Measurements from ENCODE around the gene EPHA2. TPM values are rescaled to one million over a fixed set of nuclear protein-coding genes. Genes with fewer than 3 reads are reported as not detected.

Gene EPHA2
- total and polyA plus RNA-seq, 12 donors: 7.8 to 25.1 (median 11.3) TPM

DNA sequence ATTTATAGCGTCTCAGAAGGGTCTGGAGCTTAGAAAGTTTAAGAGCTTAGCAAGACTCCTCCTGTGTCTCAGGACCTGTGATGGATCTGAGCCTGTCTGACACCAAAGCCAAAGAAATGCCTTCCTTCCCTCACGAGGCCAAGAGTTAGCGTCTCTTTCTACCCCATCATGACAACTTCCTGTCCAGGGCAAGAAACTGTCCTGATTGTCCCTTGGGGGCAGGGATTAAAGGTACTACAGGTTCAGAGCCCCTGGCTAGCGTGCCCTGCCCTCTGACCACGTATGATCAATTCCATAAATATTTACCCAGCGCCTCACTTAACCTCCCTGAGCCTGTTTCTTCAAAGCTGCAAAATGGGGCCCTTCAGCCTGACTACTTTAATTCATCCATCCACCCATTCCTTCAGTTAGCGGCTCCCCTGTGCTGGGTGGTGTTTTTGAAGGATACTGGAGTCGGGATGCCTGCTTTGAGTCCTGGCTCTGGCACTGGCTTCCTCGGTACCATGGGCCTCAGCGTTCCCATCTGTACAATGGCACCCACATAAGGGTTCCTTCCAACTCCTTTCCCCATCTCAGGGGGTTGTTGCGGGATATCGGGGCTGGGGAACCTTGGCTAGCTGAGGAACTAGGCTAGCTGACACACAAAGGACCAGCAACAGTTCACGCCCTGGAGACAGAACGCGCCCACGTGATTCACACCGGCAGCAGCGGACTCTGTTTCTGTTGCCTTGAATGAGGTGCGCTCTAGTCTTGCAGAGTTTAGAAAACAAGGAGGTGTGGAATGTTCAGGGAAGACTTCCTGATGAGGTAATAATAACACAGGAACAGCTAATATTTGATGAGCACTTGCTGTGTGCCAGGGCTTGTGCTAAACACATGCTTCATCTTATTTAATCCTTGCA is 23.0 kb upstream of the EPHA2 start:
- peaks cover 29 to 68% (median 56%) of the 10 kb centered on the region in 9 donors for H3K4me1 ChIP-seq

GRCh38 chr1:16177306-16177705 is 21.4 kb upstream of the EPHA2 start:
- no peaks in the 10 kb centered on the region for H3K36me3 ChIP-seq
- H3K27ac ChIP-seq: peak overlapping the region in 7 of 10 donors; percentile 81 to 91 (median 86)
- TF ChIP-seq, protein P1, sequence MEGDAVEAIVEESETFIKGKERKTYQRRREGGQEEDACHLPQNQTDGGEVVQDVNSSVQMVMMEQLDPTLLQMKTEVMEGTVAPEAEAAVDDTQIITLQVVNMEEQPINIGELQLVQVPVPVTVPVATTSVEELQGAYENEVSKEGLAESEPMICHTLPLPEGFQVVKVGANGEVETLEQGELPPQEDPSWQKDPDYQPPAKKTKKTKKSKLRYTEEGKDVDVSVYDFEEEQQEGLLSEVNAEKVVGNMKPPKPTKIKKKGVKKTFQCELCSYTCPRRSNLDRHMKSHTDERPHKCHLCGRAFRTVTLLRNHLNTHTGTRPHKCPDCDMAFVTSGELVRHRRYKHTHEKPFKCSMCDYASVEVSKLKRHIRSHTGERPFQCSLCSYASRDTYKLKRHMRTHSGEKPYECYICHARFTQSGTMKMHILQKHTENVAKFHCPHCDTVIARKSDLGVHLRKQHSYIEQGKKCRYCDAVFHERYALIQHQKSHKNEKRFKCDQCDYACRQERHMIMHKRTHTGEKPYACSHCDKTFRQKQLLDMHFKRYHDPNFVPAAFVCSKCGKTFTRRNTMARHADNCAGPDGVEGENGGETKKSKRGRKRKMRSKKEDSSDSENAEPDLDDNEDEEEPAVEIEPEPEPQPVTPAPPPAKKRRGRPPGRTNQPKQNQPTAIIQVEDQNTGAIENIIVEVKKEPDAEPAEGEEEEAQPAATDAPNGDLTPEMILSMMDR (IDR thresholded peaks at IDR 0.05): no peak
- peaks cover 29 to 71% (median 55%) of the 10 kb centered on the region in 9 donors for H3K4me1 ChIP-seq
- no peaks in the 10 kb centered on the region for H3K9me3 ChIP-seq
- WGBS, 2 donors: 96 to 97% methylated on average over 4 of the region's 4 CpGs
- intact Hi-C loops (cut with DNase I): no loop called here
- DNase-seq: no peak
- H3K4me3 ChIP-seq: no peak overlapping the region
- ATAC-seq: no peak
- no peaks in the 10 kb centered on the region for H3K27me3 ChIP-seq

More for the DNA sequence above, 23.0 kb upstream of the EPHA2 start:
- Histone ChIP-seq H3K9me3 (no peaks in the 10 kb centered on the region), H3K36me3 (no peaks in the 10 kb centered on the region), H3K27ac (no peak overlapping the region), H3K27me3 (no peaks in the 10 kb centered on the region), H3K4me3 (no peak overlapping the region)
- TF ChIP-seq, protein P1 (IDR thresholded peaks at IDR 0.05): no peak
- 86 to 88% methylated on average over 19 of the region's 19 CpGs for WGBS, 2 donors
- intact Hi-C loops (cut with DNase I): no loop called here
- DNase-seq: no peak
- ATAC-seq: no peak

DNA sequence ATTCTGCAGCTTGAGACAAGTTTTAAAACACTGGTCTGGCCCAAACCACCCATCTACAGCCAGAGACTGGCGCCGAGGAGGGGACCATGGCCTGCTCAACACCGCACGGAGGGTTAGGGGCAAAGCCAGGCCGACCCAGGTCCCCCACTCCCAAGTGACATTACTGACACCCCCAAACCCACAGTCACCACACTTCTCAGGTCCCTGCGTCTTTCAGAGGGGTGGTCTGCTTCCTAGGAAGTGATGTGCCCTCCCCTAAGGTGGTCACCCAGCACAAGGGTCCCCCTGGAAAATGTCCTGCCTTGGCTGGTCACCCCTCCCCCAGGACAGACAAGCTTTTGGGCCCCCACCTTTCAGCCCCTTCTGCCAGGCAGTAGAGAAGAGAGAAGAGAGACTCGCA is 20.8 kb upstream of the EPHA2 start:
- Histone ChIP-seq H3K27ac (peak overlapping the region; percentile 48 to 91 (median 84)), H3K9me3 (no peaks in the 10 kb centered on the region), H3K36me3 (no peaks in the 10 kb centered on the region), H3K4me3 (no peak overlapping the region), H3K4me1 (peaks cover 25 to 65% (median 48%) of the 10 kb centered on the region in 9 donors), H3K27me3 (no peaks in the 10 kb centered on the region)
- DNase-seq (no peak), ATAC-seq (peak in 1 of 8 donors; percentile 2)
- intact Hi-C loops (cut with DNase I): no loop called here
- 70 to 71% methylated on average over 7 of the region's 7 CpGs for WGBS, 2 donors
- TF ChIP-seq, protein P1 (IDR thresholded peaks at IDR 0.05): no peak

- Histone ChIP-seq H3K27ac (peak overlapping the region; percentile 59 to 91 (median 84)), H3K4me1 (peaks cover 17 to 57% (median 40%) of the 10 kb centered on the region in 9 donors), H3K27me3 (no peaks in the 10 kb centered on the region), H3K36me3 (no peaks in the 10 kb centered on the region), H3K4me3 (no peak overlapping the region), H3K9me3 (no peaks in the 10 kb centered on the region)
- TF ChIP-seq, protein P1 (IDR thresholded peaks at IDR 0.05): no peak
- intact Hi-C loops (cut with DNase I): loop anchor here in 2 of 10 donors (2.0 kb wide), 2 partner anchors 17 to 19 kb away; partner anchors contain the start of gene EPHA2 (in 1 of the 2)
- peak; percentile 91 to 92 for DNase-seq
- peak; percentile 85 to 96 (median 92) for ATAC-seq
- 12 to 13% methylated on average over 24 of the region's 24 CpGs for WGBS, 2 donors
Observed at GRCh38 chr1:16175610-16176553, 20.0 kb upstream of the EPHA2 start.

Measured in heart right ventricle (tissue), 16 donors.